Measurements from ENCODE around the gene AKR1B15.
"Not testable (repeated sequence)": the region's sequence is repeated elsewhere in the genome, so short reads cannot be mapped to it uniquely, and the experiment has no call there.

AKR1B15 gene

GRCh38 chr7:134548877-134549276 is at the start of gene AKR1B15:
Gene AKR1B15, plus strand, starts transcription at chr7:134549110. Its CDS starts 15,510 bp downstream, at chr7:134564620.
- DNase-seq (ENCODE audit: low read depth), result no peak

- DNase-seq (ENCODE audit: low read depth), result no peak
Observed at GRCh38 chr7:134500406-134500805, 48.5 kb upstream of the AKR1B15 start.

- no peak for DNase-seq (ENCODE audit: low read depth)
Observed at GRCh38 chr7:134500982-134501381, 47.9 kb upstream of the AKR1B15 start.

GRCh38 chr7:134502463-134503371 is 46.2 kb upstream of the AKR1B15 start:
- no peak for DNase-seq (ENCODE audit: low read depth)

- no peak for DNase-seq (ENCODE audit: low read depth)
Observed at GRCh38 chr7:134504660-134505164, 44.2 kb upstream of the AKR1B15 start.

GRCh38 chr7:134505856-134506255 is 43.1 kb upstream of the AKR1B15 start:
- DNase-seq (ENCODE audit: low read depth), result no peak

- DNase-seq (ENCODE audit: low read depth), result no peak
Observed at GRCh38 chr7:134509010-134509409, 39.9 kb upstream of the AKR1B15 start.

- DNase-seq (ENCODE audit: low read depth), result no peak
Observed at GRCh38 chr7:134510646-134511045, 38.3 kb upstream of the AKR1B15 start.

- no peak for DNase-seq (ENCODE audit: low read depth)
Observed at GRCh38 chr7:134512271-134512670, 36.6 kb upstream of the AKR1B15 start.

GRCh38 chr7:134513169-134513752 is 35.6 kb upstream of the AKR1B15 start:
- DNase-seq (ENCODE audit: low read depth), result no peak

GRCh38 chr7:134514106-134514505 is 34.8 kb upstream of the AKR1B15 start:
- no peak for DNase-seq (ENCODE audit: low read depth)

- DNase-seq (ENCODE audit: low read depth), result no peak
Observed at GRCh38 chr7:134514663-134515062, 34.2 kb upstream of the AKR1B15 start.

GRCh38 chr7:134515569-134516468 is 33.1 kb upstream of the AKR1B15 start:
- DNase-seq (ENCODE audit: low read depth), result no peak

- DNase-seq (ENCODE audit: low read depth), result no peak
Observed at GRCh38 chr7:134520130-134520529, 28.8 kb upstream of the AKR1B15 start.

GRCh38 chr7:134522601-134523000 is 26.3 kb upstream of the AKR1B15 start:
- no peak for DNase-seq (ENCODE audit: low read depth)

GRCh38 chr7:134525449-134525848 is 23.5 kb upstream of the AKR1B15 start:
- DNase-seq (ENCODE audit: low read depth), result not testable (repeated sequence)

- DNase-seq (ENCODE audit: low read depth), result not testable (repeated sequence)
Observed at GRCh38 chr7:134526552-134527248, 22.2 kb upstream of the AKR1B15 start.

- no peak for DNase-seq (ENCODE audit: low read depth)
Observed at GRCh38 chr7:134527979-134528371, 20.9 kb upstream of the AKR1B15 start.

GRCh38 chr7:134528749-134529148 is 20.2 kb upstream of the AKR1B15 start:
- no peak for DNase-seq (ENCODE audit: low read depth)

- no peak for DNase-seq (ENCODE audit: low read depth)
Observed at GRCh38 chr7:134530460-134530859, 18.4 kb upstream of the AKR1B15 start.

- no peak for DNase-seq (ENCODE audit: low read depth)
Observed at GRCh38 chr7:134532180-134532953, 16.5 kb upstream of the AKR1B15 start.
